Measurements from ENCODE around the gene NOTCH3. TPM values are rescaled to one million over a fixed set of nuclear protein-coding genes. Genes with fewer than 3 reads are reported as not detected.

Gene NOTCH3
- total RNA-seq, 1 experiment from 2014 or later, result 60.6 TPM

DNA sequence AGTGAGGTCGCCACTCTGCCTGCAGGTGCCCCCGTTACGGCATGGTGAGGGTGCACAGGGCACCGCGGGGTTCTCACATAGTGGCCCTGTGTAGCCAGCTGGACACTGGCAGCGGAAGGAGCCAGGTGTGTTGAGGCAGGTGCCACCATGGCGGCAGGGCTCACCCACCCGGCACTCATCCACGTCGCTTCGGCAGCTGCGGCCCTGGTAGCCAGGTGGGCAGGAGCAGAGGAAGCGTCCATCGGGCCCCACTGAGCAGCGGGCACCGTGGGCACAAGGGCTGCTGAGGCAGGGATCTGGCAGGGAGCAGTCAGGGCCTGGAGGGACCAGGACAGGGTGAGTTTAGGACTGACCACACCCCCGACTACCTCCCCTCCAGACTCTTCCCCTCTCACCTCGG, 8.8 kb downstream of the NOTCH3 start:
- Mint-ChIP-seq H3K27ac (ENCODE audit: unreplicated experiment) (no peak overlapping the region), H3K9me3 (ENCODE audit: unreplicated experiment) (no peaks in the 10 kb centered on the region), H3K4me3 (ENCODE audit: unreplicated experiment) (no peak overlapping the region), H3K4me1 (ENCODE audit: low read depth, unreplicated experiment) (no peaks in the 10 kb centered on the region), H3K36me3 (ENCODE audit: insufficient read depth, unreplicated experiment) (peaks cover 33% of the 10 kb centered on the region), H3K27me3 (ENCODE audit: insufficient read depth, unreplicated experiment) (no peaks in the 10 kb centered on the region)
- Histone ChIP-seq H3K36me3 (ENCODE audit: control insufficient read depth, insufficient read depth, low read length) (no peaks in the 10 kb centered on the region; the same call in 1 of the 2 replicates), H3K27me3 (replicated peaks; ENCODE audit: control insufficient read depth, insufficient read depth, low read length) (no peaks in the 10 kb centered on the region), H3K9me3 (no peaks in the 10 kb centered on the region), H3K4me1 (0 out of 2 replicates have a peak, but pooled peaks cover 6% of the 10 kb centered on the region), H3K4me3 (ENCODE audit: low read depth, low read length) (no peak overlapping the region)
- no TSS peak for BruUV-seq (replicated peaks)
- POLR2A ChIA-PET, result no interaction called here
- DNase-seq, result no peak
- intact Hi-C loops (cut with micrococcal nuclease; ENCODE audit: unreplicated experiment), result no loop called here
- CTCF ChIA-PET, result no interaction called here
- TF ChIP-seq, protein P1, sequence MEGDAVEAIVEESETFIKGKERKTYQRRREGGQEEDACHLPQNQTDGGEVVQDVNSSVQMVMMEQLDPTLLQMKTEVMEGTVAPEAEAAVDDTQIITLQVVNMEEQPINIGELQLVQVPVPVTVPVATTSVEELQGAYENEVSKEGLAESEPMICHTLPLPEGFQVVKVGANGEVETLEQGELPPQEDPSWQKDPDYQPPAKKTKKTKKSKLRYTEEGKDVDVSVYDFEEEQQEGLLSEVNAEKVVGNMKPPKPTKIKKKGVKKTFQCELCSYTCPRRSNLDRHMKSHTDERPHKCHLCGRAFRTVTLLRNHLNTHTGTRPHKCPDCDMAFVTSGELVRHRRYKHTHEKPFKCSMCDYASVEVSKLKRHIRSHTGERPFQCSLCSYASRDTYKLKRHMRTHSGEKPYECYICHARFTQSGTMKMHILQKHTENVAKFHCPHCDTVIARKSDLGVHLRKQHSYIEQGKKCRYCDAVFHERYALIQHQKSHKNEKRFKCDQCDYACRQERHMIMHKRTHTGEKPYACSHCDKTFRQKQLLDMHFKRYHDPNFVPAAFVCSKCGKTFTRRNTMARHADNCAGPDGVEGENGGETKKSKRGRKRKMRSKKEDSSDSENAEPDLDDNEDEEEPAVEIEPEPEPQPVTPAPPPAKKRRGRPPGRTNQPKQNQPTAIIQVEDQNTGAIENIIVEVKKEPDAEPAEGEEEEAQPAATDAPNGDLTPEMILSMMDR (IDR thresholded peaks at IDR 0.05; ENCODE audit: insufficient read depth in 1 of 2, low read depth in 1 of 2, low read length in 1 of 2, severe bottlenecking in 1 of 2, unreplicated experiment in 1 of 2), result no peak

DNA sequence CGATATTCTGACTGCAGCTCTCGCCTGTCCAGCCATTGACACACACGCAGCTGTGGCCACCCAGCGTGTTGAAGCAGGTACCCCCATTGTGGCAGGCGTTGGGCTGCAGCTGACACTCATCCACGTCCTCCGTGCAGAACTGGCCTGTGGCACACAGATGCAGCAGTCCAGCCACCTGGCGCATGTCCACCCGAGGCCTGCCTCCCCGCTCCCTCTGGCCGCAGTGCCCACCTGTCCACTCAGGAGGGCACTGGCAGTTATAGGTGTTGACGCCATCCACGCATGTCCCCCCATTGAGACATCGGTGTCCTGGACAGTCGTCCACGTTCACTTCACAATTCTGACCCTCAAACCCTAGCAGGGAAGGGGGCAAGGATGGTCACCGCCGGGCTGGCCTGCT, 9.3 kb downstream of the NOTCH3 start:
- Histone ChIP-seq H3K4me3 (ENCODE audit: low read depth, low read length) (no peak overlapping the region), H3K36me3 (ENCODE audit: control insufficient read depth, insufficient read depth, low read length) (no peaks in the 10 kb centered on the region; the same call in 1 of the 2 replicates), H3K9me3 (no peaks in the 10 kb centered on the region), H3K27me3 (replicated peaks; ENCODE audit: control insufficient read depth, insufficient read depth, low read length) (no peaks in the 10 kb centered on the region), H3K4me1 (0 out of 2 replicates have a peak, but pooled peaks cover 6% of the 10 kb centered on the region)
- H3K4me3 Mint-ChIP-seq (ENCODE audit: unreplicated experiment), result no peak overlapping the region
- H3K9me3 Mint-ChIP-seq (ENCODE audit: unreplicated experiment), result no peaks in the 10 kb centered on the region
- no peaks in the 10 kb centered on the region for H3K27me3 Mint-ChIP-seq (ENCODE audit: insufficient read depth, unreplicated experiment)
- ChIA-PET CTCF (no interaction called here), POLR2A (no interaction called here)
- no TSS peak for BruUV-seq (replicated peaks)
- no peak for DNase-seq
- H3K4me1 Mint-ChIP-seq (ENCODE audit: low read depth, unreplicated experiment), result no peaks in the 10 kb centered on the region
- H3K36me3 Mint-ChIP-seq (ENCODE audit: insufficient read depth, unreplicated experiment), result peaks cover 33% of the 10 kb centered on the region
- TF ChIP-seq, protein P1 (IDR thresholded peaks at IDR 0.05; ENCODE audit: insufficient read depth in 1 of 2, low read depth in 1 of 2, low read length in 1 of 2, severe bottlenecking in 1 of 2, unreplicated experiment in 1 of 2), result no peak
- no peak overlapping the region for H3K27ac Mint-ChIP-seq (ENCODE audit: unreplicated experiment)
- intact Hi-C loops (cut with micrococcal nuclease; ENCODE audit: unreplicated experiment), result no loop called here

DNA sequence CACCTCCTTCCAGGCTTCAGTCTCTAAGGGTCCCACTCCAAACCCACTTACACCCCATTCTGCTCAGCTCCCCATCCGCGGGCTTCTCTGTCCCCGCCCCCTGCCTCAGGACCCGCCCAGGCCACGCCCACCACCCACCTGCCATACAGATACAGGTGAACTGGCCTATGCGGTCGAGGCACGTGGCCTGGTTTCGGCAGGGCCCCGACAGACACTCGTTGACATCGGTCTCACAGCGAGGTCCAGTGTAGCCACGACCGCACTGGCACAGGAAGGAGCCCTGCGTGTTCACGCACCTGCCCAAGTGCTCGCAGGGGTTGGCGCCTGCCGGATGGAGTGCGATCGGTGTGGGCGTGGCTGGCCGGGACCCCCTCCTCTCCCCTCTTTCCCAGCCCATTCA, 11.9 kb downstream of the NOTCH3 start:
- TF ChIP-seq, protein P1 (IDR thresholded peaks at IDR 0.05; ENCODE audit: insufficient read depth in 1 of 2, low read depth in 1 of 2, low read length in 1 of 2, severe bottlenecking in 1 of 2, unreplicated experiment in 1 of 2), result no peak
- Mint-ChIP-seq H3K4me3 (ENCODE audit: unreplicated experiment) (no peak overlapping the region), H3K36me3 (ENCODE audit: insufficient read depth, unreplicated experiment) (peaks cover 52% of the 10 kb centered on the region), H3K27ac (ENCODE audit: unreplicated experiment) (no peak overlapping the region), H3K4me1 (ENCODE audit: low read depth, unreplicated experiment) (no peaks in the 10 kb centered on the region), H3K27me3 (ENCODE audit: insufficient read depth, unreplicated experiment) (no peaks in the 10 kb centered on the region), H3K9me3 (ENCODE audit: unreplicated experiment) (no peaks in the 10 kb centered on the region)
- no peak overlapping the region for H3K4me3 ChIP-seq (ENCODE audit: low read depth, low read length)
- H3K36me3 ChIP-seq (ENCODE audit: control insufficient read depth, insufficient read depth, low read length), result no peaks in the 10 kb centered on the region; the same call in 1 of the 2 replicates
- no TSS peak for BruUV-seq (replicated peaks)
- ChIA-PET POLR2A (no interaction called here), CTCF (no interaction called here)
- no peaks in the 10 kb centered on the region for H3K4me1 ChIP-seq
- intact Hi-C loops (cut with micrococcal nuclease; ENCODE audit: unreplicated experiment), result no loop called here
- no peaks in the 10 kb centered on the region for H3K27me3 ChIP-seq (replicated peaks; ENCODE audit: control insufficient read depth, insufficient read depth, low read length)
- no peak for DNase-seq
- H3K9me3 ChIP-seq, result no peaks in the 10 kb centered on the region
